HepG2 (cell line): ENCODE results near the gene RRAD. TPM values are rescaled to one million over a fixed set of nuclear protein-coding genes. Genes with fewer than 3 reads are reported as not detected.

ENCODE experiments used
- AHDC1 ChIP-seq: sonication (generic); formaldehyde crosslinking; IDR thresholded peaks from 2 replicates; pipeline ENCODE4 v1.5.1; 2020; ENCODE audit warnings: mild to moderate bottlenecking, missing genetic modification reagents, borderline replicate concordance
- BCL6 ChIP-seq: IDR thresholded peaks from 2 replicates; pipeline ENCODE4 v1.6.1; 2016; ENCODE audit warnings: missing genetic modification reagents, missing compliant biosample characterization
- DBP ChIP-seq: sonication (generic); formaldehyde crosslinking; IDR thresholded peaks from 2 replicates; pipeline ENCODE4 v1.4.0; 2020; ENCODE audit warnings: missing genetic modification reagents; ENCODE audit errors: not compliant biosample characterization
- ELF1 ChIP-seq: sonication (generic); formaldehyde crosslinking; IDR thresholded peaks from 2 replicates; pipeline ENCODE4 v1.4.0; 2020; ENCODE audit warnings: missing genetic modification reagents
- HNRNPH1 ChIP-seq: fragments of 200-400 bp; formaldehyde crosslinking; optimal IDR thresholded peaks from 2 replicates; pipeline ENCODE3; 2017; ENCODE audit warnings: mild to moderate bottlenecking, low read depth, low read length
- MBD4 ChIP-seq: IDR thresholded peaks from 2 replicates; pipeline ENCODE4 v1.6.1; 2012; ENCODE audit warnings: low read length, inconsistent platforms, borderline replicate concordance
- MTA1 ChIP-seq: sonication (generic); formaldehyde crosslinking; IDR thresholded peaks from 2 replicates; pipeline ENCODE4 v1.4.0; 2020; ENCODE audit warnings: missing genetic modification reagents, mild to moderate bottlenecking, borderline replicate concordance
- NCOA1 ChIP-seq: sonication (generic); formaldehyde crosslinking; IDR thresholded peaks from 2 replicates; pipeline ENCODE4 v1.9.0; 2021; ENCODE audit warnings: missing genetic modification reagents
- REST ChIP-seq, 2 experiments: IDR thresholded peaks; 2 replicates each; pipeline ENCODE4 v1.6.1; 2011 to 2012; ENCODE audit warnings: low read length in 2 of 2, borderline replicate concordance in 1 of 2, low read depth in 1 of 2, mild to moderate bottlenecking in 1 of 2, moderate library complexity in 1 of 2
- SIX1 ChIP-seq: sonication (generic); formaldehyde crosslinking; IDR thresholded peaks from 2 replicates; pipeline ENCODE4 v1.4.0; 2020; ENCODE audit warnings: missing genetic modification reagents, borderline replicate concordance
- TRIM24 ChIP-seq: sonication (generic); formaldehyde crosslinking; IDR thresholded peaks from 2 replicates; pipeline ENCODE4 v1.8.0; 2022; ENCODE audit warnings: mild to moderate bottlenecking, missing genetic modification reagents
- USF2 ChIP-seq, 2 experiments: sonication (generic) in 1 of 2; formaldehyde crosslinking in 1 of 2; IDR thresholded peaks; 2 replicates each; pipeline versions ENCODE4 v1.5.1 to v1.6.1; 2011 to 2020; ENCODE audit warnings: borderline replicate concordance in 1 of 2, low read depth in 1 of 2, low read length in 1 of 2, mild to moderate bottlenecking in 1 of 2, missing genetic modification reagents in 1 of 2, moderate library complexity in 1 of 2
- ZC3H4 ChIP-seq: sonication (generic); formaldehyde crosslinking; IDR thresholded peaks from 2 replicates; pipeline ENCODE4 v1.4.0; 2020; ENCODE audit warnings: missing genetic modification reagents, borderline replicate concordance
- ZNF33A ChIP-seq: sonication (generic); formaldehyde crosslinking; IDR thresholded peaks from 2 replicates; pipeline ENCODE4 v1.5.1; 2020; ENCODE audit warnings: missing genetic modification reagents, mild to moderate bottlenecking, moderate library complexity, borderline replicate concordance
- ZNF556 ChIP-seq: sonication (generic); formaldehyde crosslinking; IDR thresholded peaks from 2 replicates; pipeline ENCODE4 v1.4.0; 2020; ENCODE audit warnings: mild to moderate bottlenecking, missing genetic modification reagents, borderline replicate concordance
- polyA plus RNA-seq, 8 experiments: library from polyadenylated mRNA; depleted of rRNA in 3 of 8; stranded (reverse) in 7 of 8; unstranded in 1 of 8; fragments of >200 nt; fragmentation: Illumina TruSeq in 4 of 8; extraction: Trizol in 4 of 8; gene quantifications; 2 replicates each; pipeline versions ENCODE4 v1.2.1 to v1.2.3, GENCODE V29; 2011 to 2016; ENCODE audit warnings: low read depth in 4 of 8, missing spikeins in 1 of 8, mixed read lengths in 1 of 8; ENCODE audit not compliant: insufficient read depth in 1 of 8
- total RNA-seq, 5 experiments: library from RNA; depleted of rRNA; stranded (reverse); fragments of >200 nt; fragmentation: Illumina TruSeq; extraction: Trizol; gene quantifications; 2 replicates each; pipeline ENCODE4 v1.2.3, GENCODE V29; 2016; ENCODE audit warnings: low read depth in 1 of 5

Gene RRAD
- total and polyA plus RNA-seq, 2 of the 13 experiments (the other 11 are each of a cell fraction or from before 2014, with no cell fraction given) = 0.80 to 1.1 TPM

GRCh38 chr16:66947302-66948065 is 22.1 kb upstream of the RRAD start (continued):
- TF ChIP-seq NCOA1 = no peak
- TF ChIP-seq SIX1 = peak; percentile 58; the same call in 1 of the 2 replicates
- TF ChIP-seq BCL6 (CRISPR knock-in tag) = peak; percentile 45; the same call in 1 of the 2 replicates
- no peak for TF ChIP-seq ELF1
- no peak for TF ChIP-seq REST (IDR thresholded peaks at IDR 0.05; ENCODE audit: borderline replicate concordance in 1 of 2, low read depth in 1 of 2, low read length in 2 of 2)
- TF ChIP-seq HNRNPH1 = no peak
- no peak for TF ChIP-seq DBP
- TF ChIP-seq ZNF33A (CRISPR knock-in tag) = no peak
- TF ChIP-seq TRIM24 (CRISPR knock-in tag) = no peak
- no peak for TF ChIP-seq AHDC1 (CRISPR knock-in tag)
- no peak for TF ChIP-seq ZNF556 (CRISPR knock-in tag)
- TF ChIP-seq ZC3H4 (CRISPR knock-in tag) = no peak
- TF ChIP-seq MBD4 = no peak
- TF ChIP-seq MTA1 (CRISPR knock-in tag) = no peak
- no peak for TF ChIP-seq USF2 (IDR thresholded peaks at IDR 0.05; ENCODE audit: low read depth, low read length)
- no peak for TF ChIP-seq USF2 (CRISPR knock-in tag; IDR thresholded peaks at IDR 0.05; ENCODE audit: borderline replicate concordance)
